ENCODE results near the gene TCP10L.

- no peak for TF ChIP-seq POLR2AphosphoS5 (IDR thresholded peaks at IDR 0.05; ENCODE audit: borderline replicate concordance, low read depth, low read length)
- no peak for TF ChIP-seq EZH2 (IDR thresholded peaks at IDR 0.05)
Measured at GRCh38 chr21:32590130-32590529, 4.8 kb upstream of the TCP10L start.

All from SK-N-MC (cell line).